Stimulated activated CD8-positive, alpha-beta memory T cell treated with anti-CD3 and anti-CD28 coated beads, Interleukin-15, amount 100 ng/mL, for 24 hours (primary cell): Measurements from ENCODE around the gene FEM1C.

Experiments
- DNase-seq: peaks from one replicate; pipeline ENCODE4 v3.0.0-alpha.2; 2020; ENCODE audit warnings: low read depth

FEM1C gene

GRCh38 chr5:115557667-115558387 lies 13.3 kb upstream of the FEM1C start:
- DNase-seq = no peak

- DNase-seq = no peak
Observed at GRCh38 chr5:115556276-115556675, 11.7 kb upstream of the FEM1C start.

GRCh38 chr5:115555084-115555633 lies 10.6 kb upstream of the FEM1C start:
- DNase-seq = no peak

GRCh38 chr5:115553082-115553481 lies 8.5 kb upstream of the FEM1C start:
- no peak for DNase-seq

- no peak for DNase-seq
Observed at GRCh38 chr5:115551415-115551814, 6.8 kb upstream of the FEM1C start.

- DNase-seq = no peak
Observed at GRCh38 chr5:115549154-115549553, 4.6 kb upstream of the FEM1C start.

- DNase-seq = no peak
Observed at GRCh38 chr5:115548683-115549082, 4.1 kb upstream of the FEM1C start.

GRCh38 chr5:115545351-115545882 lies 842 bp upstream of the FEM1C start:
- DNase-seq = no peak

- DNase-seq = peak; percentile 20
Observed at GRCh38 chr5:115544043-115544435, 536 bp downstream of the FEM1C start.

- DNase-seq = no peak
Observed at GRCh38 chr5:115543365-115544042, 1.1 kb downstream of the FEM1C start.

- DNase-seq = no peak
Observed at GRCh38 chr5:115542651-115543364, 1.8 kb downstream of the FEM1C start.

GRCh38 chr5:115542086-115542485 lies 2.5 kb downstream of the FEM1C start:
- DNase-seq = no peak

- no peak for DNase-seq
Observed at GRCh38 chr5:115541611-115542010, 3.0 kb downstream of the FEM1C start.

GRCh38 chr5:115535479-115536035 lies 9.0 kb downstream of the FEM1C start:
- no peak for DNase-seq

GRCh38 chr5:115532517-115532916 lies 12.1 kb downstream of the FEM1C start:
- no peak for DNase-seq

GRCh38 chr5:115531787-115532367 lies 12.7 kb downstream of the FEM1C start:
- no peak for DNase-seq

- DNase-seq = no peak
Observed at GRCh38 chr5:115531380-115531779, 13.2 kb downstream of the FEM1C start.

GRCh38 chr5:115530426-115530825 lies 14.1 kb downstream of the FEM1C start:
- DNase-seq = no peak

GRCh38 chr5:115526604-115527003 lies 18.0 kb downstream of the FEM1C start:
- no peak for DNase-seq

- no peak for DNase-seq
Observed at GRCh38 chr5:115524199-115524847, 20.3 kb downstream of the FEM1C start.

- no peak for DNase-seq
Observed at GRCh38 chr5:115522832-115523403, 21.7 kb downstream of the FEM1C start.
